Ovary (tissue), 9 donors: Measurements from ENCODE around the gene MPND. TPM values are rescaled to one million over a fixed set of nuclear protein-coding genes. Genes with fewer than 3 reads are reported as not detected.
A peak's percentile ranks its signal among the peaks of the same experiment; 100 is the strongest.

Source experiments
- DNase-seq, 5 donors: peaks; one replicate each; pipeline ENCODE4 v3.0.0-alpha.2; 2019 to 2020
- H3K27ac ChIP-seq, 2 donors: fragments of 200-600 bp; one replicate each; pipeline versions ENCODE4 v1.5.1 to v1.8.0; 2019 to 2022
- H3K27me3 ChIP-seq: fragments of 200-600 bp; one replicate; pipeline ENCODE4 v1.8.0; 2022
- H3K36me3 ChIP-seq: fragments of 200-600 bp; sonication (generic); one replicate; pipeline ENCODE4 v1.5.1; 2019
- H3K4me1 ChIP-seq: one replicate; pipeline ENCODE4 v1.8.1; 2013; ENCODE audit warnings: mild to moderate bottlenecking, moderate library complexity; ENCODE audit not compliant: insufficient read depth
- H3K4me3 ChIP-seq: fragments of 200-600 bp; sonication (generic); one replicate; pipeline ENCODE4 v1.5.1; 2017
- H3K9me3 ChIP-seq, 2 donors: fragments of 200-600 bp in 1 of 2; sonication (generic) in 1 of 2; one replicate each; pipeline versions ENCODE4 v1.5.1 to v1.8.1; 2013 to 2019; ENCODE audit warnings: mild to moderate bottlenecking in 1 of 2, moderate library complexity in 1 of 2
- EP300 ChIP-seq: sonication (generic); formaldehyde crosslinking; IDR thresholded peaks from one replicate; pipeline ENCODE4 v1.6.1; 2017; ENCODE audit warnings: antibody characterized with exemption
- POLR2A ChIP-seq: fragments of 450-650 bp; IDR thresholded peaks from one replicate; pipeline ENCODE4 v1.6.1; 2017; ENCODE audit warnings: antibody characterized with exemption, mild to moderate bottlenecking, moderate library complexity
- WGBS, 3 donors: extraction: QIAGEN DNeasy Blood & Tissue Kit in 1 of 3; methylation state at CpG; one replicate each; pipeline versions ENCODE4 v1.1.5 to v1.1.7; 2013 to 2017; 5-methylcytosine and 5-hydroxymethylcytosine counted together
- intact Hi-C, 4 donors: fragments of 100-400 bp; cut with DNase I; formaldehyde crosslinking; loops; one replicate each; pipeline versions ENCODE4 v1.11.0 to v1.15.1; 2022 to 2023
- polyA plus RNA-seq, 2 donors: library from polyadenylated mRNA; stranded (reverse); fragments of 200-250 nt in 1 of 2; fragments of 350-450 nt in 1 of 2; fragmentation: Illumina TruSeq in 1 of 2; extraction: RNeasy Lipid Tissue Mini Kit (QIAGEN cat#74804) in 1 of 2; gene quantifications; one replicate each; pipeline ENCODE4 v1.2.3, GENCODE V29; 2013 to 2014
- total RNA-seq, 7 donors: library from RNA; depleted of rRNA in 2 of 7; stranded (reverse); fragments of >200 nt in 2 of 7; fragmentation: NEBNext Ultra II Directional in 3 of 7; extraction: Animal tissue kit (Norgen Biotek cat#: 25700) in 3 of 7; gene quantifications; one replicate each; pipeline versions ENCODE4 v1.1.0 to v1.2.4, GENCODE V29; 2016 to 2023
- TF ChIP-seq, protein P1 (sequence below), 3 donors: fragments of 450-650 bp in 2 of 3; fragments of 200-600 bp in 1 of 3; IDR thresholded peaks; one replicate each; pipeline versions ENCODE4 v1.5.1 to v1.8.0; 2016 to 2022; ENCODE audit warnings: antibody characterized with exemption in 3 of 3, mild to moderate bottlenecking in 1 of 3
- donor health status: DM: no; HTN: no; CAD: no; lungs with moderate emphysema.
- donor health status: DM: no; HTN: no; CAD: no.
- donor health status: Bipolar disorder and iron deficiency.
- donor health status: DM: yes; HTN: yes; CAD: no.
- donor health status: DM: no; HTN: no; CAD: no.
- donor health status: DM: yes; HTN: yes; CAD: no.

MPND gene
- total and polyA plus RNA-seq, 9 donors: 2.4 to 31.1 (median 15.1) TPM

DNA sequence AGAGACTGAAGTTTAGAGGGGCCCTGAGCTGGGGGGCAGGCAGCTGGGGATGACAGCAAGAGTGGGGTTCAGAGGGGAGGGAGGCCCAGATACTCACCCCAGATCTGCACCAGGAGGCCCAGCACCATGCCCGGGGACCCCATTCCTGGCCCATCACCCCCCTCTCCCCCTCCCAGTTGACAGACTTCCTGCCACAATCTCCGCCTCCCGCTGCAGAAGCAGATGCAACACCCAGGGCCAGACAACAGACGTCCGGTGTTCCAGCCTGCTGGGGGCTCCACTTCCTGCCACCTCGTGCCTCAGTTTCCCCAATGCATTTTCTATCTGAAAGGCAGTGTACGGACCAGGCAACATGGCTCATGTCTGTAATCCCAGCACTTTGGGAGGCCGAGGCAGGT is 41.1 kb upstream of the MPND start, which contains the start of gene TMIGD2:
Gene TMIGD2 (minus strand): TSS at position 147 of the 398 bp plus-strand sequence. CDS start 4 bp downstream, at position 143.
- intact Hi-C loops: no loop called here
- WGBS, 3 donors: 60 to 65% (median 60%) methylated on average over 8 of the region's 8 CpGs
- Histone ChIP-seq H3K4me3 (no peak within 1 kb of the TSS), H3K36me3 (no peaks in the 10 kb centered on the region), H3K27ac (no peak within 1 kb of the TSS), H3K27me3 (no peaks in the 10 kb centered on the region), H3K9me3 (no peaks in the 10 kb centered on the region), H3K4me1 (no peaks in the 10 kb centered on the region)
- DNase-seq: no peak
- TF ChIP-seq POLR2A (no peak), EP300 (no peak)
- TF ChIP-seq, protein P1, sequence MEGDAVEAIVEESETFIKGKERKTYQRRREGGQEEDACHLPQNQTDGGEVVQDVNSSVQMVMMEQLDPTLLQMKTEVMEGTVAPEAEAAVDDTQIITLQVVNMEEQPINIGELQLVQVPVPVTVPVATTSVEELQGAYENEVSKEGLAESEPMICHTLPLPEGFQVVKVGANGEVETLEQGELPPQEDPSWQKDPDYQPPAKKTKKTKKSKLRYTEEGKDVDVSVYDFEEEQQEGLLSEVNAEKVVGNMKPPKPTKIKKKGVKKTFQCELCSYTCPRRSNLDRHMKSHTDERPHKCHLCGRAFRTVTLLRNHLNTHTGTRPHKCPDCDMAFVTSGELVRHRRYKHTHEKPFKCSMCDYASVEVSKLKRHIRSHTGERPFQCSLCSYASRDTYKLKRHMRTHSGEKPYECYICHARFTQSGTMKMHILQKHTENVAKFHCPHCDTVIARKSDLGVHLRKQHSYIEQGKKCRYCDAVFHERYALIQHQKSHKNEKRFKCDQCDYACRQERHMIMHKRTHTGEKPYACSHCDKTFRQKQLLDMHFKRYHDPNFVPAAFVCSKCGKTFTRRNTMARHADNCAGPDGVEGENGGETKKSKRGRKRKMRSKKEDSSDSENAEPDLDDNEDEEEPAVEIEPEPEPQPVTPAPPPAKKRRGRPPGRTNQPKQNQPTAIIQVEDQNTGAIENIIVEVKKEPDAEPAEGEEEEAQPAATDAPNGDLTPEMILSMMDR (IDR thresholded peaks at IDR 0.05): no peak

DNA sequence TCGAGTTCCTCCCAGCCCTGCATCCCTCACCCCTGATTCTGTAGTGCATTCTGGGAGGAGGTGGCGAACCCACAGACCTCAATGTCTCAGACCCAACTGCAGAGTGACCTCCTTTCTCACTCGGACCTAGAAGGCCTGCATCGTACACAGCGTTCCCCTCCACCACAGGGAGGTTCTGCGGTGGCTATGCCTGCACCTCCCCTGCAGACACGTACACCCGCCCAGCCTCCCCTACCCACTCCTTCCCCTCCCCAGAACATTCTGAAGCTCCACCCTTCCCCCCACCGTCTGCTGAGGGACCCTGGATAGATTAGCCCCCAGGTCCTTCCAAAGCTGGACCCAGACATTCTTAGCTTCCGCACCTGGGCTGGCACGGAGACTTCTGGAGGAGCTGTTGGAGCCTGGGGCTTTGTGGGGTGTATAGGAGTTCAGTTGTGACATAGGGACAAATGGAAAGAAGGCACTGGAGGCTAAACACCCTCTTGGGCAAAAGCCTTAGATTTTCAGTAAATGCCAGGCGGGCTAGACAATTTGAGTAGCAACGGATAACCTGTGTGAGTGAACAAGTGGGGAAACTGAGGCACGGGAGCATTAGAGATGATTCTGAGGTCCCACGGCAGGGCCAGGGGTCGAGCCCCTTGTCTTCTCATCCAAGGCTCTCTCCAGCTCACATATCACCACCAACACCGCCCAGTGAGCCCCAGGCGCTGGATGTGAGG is 39.4 kb upstream of the MPND start:
- no peak for DNase-seq
- WGBS, 3 donors: 35 to 46% (median 37%) methylated on average over 18 of the region's 18 CpGs

DNA sequence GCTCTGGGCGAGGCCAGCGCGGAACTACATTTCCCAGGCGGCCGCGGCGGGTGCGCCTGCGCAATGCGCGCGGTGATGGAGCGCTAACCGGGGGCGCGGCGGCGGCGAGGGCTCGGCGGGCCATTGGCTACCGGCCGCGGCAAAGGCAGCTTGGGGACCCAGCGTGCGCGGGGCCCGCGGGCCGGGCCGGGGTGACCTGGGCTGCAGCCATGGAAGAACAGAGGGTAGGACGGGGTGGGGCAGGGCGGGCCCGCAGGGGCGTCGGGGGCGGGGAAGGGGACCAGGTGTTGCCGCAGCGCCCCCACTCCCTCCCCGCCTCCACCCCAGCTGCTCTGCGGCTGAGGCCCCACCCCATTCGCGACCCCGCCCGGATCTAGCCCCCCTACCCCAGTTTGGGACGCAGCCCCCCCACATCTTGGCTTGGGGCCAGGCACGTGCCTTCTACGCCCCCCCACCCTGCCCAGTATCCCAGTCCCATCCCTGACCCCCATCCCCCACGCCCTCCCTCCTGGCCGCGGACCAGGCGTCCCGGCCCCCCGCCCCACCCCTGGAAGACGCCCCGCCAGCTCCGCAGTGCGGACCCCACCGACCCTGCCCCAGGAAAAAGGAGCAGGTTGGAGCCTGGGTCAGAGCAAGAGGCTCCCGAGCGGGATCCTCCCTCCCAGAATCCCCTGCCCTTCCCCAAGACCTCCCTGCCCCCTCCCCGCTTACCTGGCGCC is 38.7 kb upstream of the MPND start, which contains the start of gene FSD1:
Gene FSD1 (plus strand): TSS at position 61 of the 719 bp plus-strand sequence. CDS start 149 bp downstream, at position 210.
- no peaks in the 10 kb centered on the region for H3K27me3 ChIP-seq
- no peaks in the 10 kb centered on the region for H3K9me3 ChIP-seq
- WGBS, 3 donors: 4 to 5% (median 5%) methylated on average over 20 to 63 of the region's 63 CpGs
- H3K27ac ChIP-seq: no peak within 1 kb of the TSS
- intact Hi-C loops: no loop called here
- no peaks in the 10 kb centered on the region for H3K36me3 ChIP-seq
- DNase-seq: peak in 2 of 5 donors; percentile 51
- TF ChIP-seq EP300: no peak
- TF ChIP-seq POLR2A: no peak
- TF ChIP-seq, protein P1 (IDR thresholded peaks at IDR 0.05): no peak
- no peak within 1 kb of the TSS for H3K4me3 ChIP-seq
- H3K4me1 ChIP-seq: no peaks in the 10 kb centered on the region

More for the DNA sequence above, 39.4 kb upstream of the MPND start:
- intact Hi-C loops: no loop called here
- no peak overlapping the region for H3K4me3 ChIP-seq
- H3K9me3 ChIP-seq: no peaks in the 10 kb centered on the region
- no peaks in the 10 kb centered on the region for H3K36me3 ChIP-seq
- H3K27me3 ChIP-seq: no peaks in the 10 kb centered on the region
- TF ChIP-seq, protein P1 (IDR thresholded peaks at IDR 0.05): no peak
- TF ChIP-seq EP300 (no peak), POLR2A (no peak)
- H3K27ac ChIP-seq: no peak overlapping the region
- no peaks in the 10 kb centered on the region for H3K4me1 ChIP-seq

DNA sequence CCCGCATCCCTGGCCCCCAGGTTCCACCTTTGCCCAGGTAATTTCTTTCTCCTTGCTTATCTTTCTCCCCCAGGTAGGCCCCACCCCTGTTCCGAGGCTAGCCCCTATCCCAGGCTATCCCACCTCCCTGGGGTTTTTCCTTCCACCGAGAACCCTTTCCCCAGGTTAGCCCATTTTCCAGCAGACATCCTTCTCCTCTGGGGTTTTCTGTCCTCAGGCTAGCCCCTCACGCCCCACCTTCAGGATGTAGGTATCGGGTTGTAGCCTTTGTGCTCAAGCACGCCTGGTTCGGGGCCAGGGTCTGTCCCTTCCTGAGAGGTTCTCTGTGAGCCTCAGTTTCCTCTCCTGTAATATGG is 38.1 kb upstream of the MPND start:
- Histone ChIP-seq H3K36me3 (no peaks in the 10 kb centered on the region), H3K27ac (no peak overlapping the region), H3K4me1 (no peaks in the 10 kb centered on the region), H3K9me3 (no peaks in the 10 kb centered on the region), H3K27me3 (no peaks in the 10 kb centered on the region), H3K4me3 (no peak overlapping the region)
- intact Hi-C loops: no loop called here
- TF ChIP-seq EP300 (no peak), POLR2A (no peak)
- TF ChIP-seq, protein P1 (IDR thresholded peaks at IDR 0.05): no peak
- DNase-seq: no peak
- WGBS, 3 donors: 68 to 74% (median 72%) methylated on average over 7 of the region's 7 CpGs
